GM21390 (cell line): ENCODE results near the gene UBA3.

Source experiments
- ATAC-seq: cut with Tn5 transposase; IDR thresholded peaks from one replicate; pipeline ENCODE4 v1.9.1; 2021; ENCODE audit not compliant: unreplicated experiment

UBA3 gene

DNA sequence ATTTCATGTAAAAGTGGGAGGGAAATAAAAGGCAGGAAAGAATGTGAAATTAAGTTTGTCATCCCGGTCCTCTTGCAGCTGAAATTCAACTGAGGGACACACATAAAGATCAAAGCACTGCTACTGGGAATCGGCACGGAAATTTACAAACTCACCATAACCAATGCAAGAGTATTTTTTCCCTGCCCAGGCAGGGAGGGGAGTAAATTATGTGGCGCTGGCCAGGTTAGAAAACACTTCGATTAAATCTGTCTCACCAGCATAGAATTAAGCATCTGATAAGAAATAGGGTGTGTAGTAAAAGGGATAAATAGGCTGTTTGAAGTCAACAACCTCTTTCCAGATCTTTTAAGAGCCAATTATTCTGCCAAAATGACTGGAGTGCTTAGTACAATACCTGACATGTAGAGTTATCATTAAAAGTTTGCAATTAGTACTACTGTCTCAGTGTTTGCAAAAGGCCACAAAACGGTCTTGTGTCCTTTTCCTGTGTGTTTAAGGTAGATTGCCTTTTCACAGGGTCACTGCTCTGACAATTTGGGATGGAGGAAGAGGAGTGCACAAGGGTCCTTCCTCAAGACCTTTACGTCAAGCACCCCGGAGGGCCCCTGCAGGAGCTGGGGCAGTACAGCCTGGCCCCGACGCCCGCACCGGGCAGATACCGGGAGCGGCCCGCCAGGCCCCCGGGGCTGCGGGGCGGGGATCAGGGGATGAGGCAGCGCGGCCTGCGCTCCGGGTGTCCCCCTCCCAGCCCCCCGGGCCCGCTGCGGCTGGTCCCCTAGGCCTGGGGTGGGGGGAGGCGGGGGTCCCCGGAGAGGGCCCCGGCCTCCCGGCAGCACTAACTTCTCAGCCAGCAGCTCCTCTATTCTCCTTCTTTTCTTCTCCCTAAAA, 651 bp downstream of the UBA3 start:
- no peak for ATAC-seq

DNA sequence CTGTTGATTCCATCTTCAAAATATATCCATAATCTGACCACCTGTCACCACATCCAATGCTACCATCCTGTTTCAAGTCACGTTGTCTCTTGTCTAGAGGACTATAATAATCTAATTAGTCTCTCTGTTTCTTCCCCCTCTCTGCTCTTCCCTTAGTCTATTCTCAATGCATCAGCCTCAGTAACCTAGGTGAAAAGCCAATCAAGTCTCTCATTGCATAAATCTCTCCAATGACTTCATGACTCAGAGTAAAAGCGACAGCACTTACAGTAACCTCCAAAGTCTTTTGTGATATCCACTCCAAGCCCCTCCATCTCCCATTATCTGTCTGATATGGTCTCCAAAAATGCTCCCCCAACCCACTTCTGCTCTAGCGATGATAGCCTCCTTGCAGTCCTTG, 7.2 kb downstream of the UBA3 start:
- ATAC-seq = no peak

DNA sequence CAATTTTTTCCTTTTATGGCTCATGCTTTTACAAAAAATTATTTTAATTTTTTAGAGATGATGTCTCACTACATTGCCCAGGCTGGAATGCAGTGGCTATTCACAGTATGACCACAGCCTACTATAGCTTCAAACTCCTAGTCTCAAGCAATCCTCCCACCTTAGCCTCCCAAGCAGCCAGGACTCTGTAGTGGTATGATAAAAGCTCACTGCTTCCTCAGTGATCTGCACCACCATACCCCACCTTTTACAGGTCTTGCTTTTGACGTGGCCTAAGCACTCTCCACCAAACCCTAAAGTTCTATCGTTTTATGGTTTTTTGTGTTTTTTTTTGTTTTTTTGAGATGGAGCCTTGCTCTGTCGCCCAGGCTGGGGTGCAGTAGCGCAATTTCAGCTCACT, 14.0 kb downstream of the UBA3 start:
- no peak for ATAC-seq

DNA sequence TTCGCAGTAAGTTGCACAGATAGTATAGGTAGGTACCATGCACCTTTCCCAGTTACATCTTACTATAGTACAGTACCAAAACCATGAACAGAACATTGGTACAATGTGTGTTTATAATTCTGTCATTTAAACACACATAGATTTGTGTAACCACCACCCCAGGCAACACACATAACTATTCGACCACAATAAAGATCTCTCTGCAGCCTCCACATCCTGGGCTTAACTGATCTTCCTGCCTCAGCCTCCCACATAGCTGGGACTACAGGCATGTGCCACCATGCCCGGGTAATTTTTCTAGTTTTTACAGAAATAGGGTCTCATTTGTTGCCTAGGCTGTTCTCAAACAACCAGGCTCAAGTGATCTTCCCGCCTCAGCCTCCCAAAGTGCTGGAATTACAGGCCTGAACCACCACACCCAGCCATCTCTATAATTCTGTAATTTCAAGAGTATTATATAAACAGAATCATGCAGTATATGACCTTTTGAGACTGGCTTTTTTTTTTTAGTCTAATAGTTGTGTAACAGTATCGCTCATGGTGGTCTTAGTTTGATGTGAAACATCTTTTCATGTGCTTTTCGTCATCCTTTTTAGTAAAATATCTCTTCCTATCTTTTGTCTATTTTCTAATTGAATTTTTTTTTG, 14.7 kb downstream of the UBA3 start:
- no peak for ATAC-seq

DNA sequence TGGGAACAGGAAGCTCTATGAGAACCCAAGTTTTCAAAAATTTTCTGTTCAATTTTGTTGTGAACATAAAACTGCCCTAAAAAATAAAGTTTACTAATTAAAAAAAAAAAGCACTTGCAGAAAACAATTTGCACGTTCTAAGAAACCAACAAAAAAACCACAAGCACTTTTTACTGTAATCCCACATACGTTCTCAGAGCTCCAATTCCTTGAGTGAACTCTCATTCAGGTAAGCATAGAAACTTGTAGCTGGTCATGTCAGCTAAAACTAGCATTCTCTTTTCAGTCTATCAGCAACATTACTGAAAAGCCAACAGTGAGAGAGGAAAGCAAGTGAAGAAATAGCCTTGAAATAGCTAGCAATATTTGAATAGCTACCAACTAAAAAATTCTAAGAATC, 16.5 kb downstream of the UBA3 start:
- no peak for ATAC-seq

DNA sequence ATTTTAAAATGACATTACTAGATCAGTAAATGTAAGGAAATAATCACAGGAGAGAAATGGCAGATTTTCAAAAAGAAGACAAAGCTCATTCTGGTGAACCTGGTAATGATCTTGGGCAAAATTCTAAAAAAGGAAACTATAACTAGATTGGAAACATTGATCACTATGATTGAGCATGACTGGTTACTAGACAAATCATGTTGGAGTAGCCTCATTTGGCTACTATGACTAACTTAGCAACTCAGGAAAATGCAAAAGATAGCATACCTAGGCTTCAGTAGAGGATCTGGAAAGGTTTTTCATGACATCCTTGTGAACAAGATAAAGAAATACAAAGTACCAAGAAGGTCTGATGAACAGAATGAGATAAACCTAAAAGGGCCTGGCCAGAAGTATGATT, 20.5 kb downstream of the UBA3 start:
- no peak for ATAC-seq

DNA sequence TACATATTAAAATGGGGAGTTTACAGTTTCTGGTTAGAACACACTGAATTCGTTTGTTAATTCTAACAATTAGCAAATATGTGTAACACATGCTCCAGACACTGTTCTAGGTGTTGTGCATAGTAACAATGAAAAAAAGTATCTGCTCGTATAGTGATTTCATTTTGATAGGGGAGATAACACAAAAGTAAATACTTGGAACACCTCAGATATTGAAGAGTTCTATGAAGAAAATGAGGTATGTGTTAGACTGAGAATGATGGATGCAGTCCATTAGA, 21.3 kb downstream of the UBA3 start:
- ATAC-seq = no peak

DNA sequence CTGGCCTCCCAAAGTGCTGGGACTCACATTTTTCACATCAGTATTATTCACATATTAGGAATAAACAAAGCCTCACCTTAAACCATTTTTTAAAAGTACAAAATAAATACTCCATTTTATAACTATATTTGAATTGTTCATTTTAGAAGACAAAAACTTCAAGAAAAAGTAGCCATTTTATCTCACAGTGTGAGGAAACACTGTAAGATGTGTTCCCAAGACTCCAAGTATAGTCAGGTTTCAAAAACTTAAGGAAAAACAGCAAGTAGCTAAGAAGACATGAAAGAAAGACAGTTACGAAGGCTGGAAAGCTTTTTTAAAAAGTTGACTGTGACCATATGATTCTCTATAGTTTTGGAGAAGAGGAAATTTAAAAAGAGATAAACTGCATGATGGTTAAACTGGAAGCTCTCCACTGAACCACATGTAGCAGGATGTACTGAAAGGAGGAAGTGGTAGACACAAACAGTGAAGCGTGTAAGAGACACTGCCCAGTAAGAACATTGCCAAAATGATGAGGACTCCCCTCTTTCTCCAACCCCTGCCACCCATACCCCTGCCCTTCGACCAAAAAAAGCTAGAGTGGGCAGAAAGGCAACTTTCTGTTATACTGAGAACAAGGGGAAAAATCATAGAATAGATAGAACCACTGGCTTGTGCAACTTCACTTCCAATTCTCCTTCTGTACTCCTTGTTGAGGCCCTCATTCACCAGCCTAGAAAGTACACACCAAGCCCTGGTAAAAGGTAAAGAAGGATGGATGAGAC, 21.8 kb downstream of the UBA3 start:
- peak; percentile 98 for ATAC-seq

DNA sequence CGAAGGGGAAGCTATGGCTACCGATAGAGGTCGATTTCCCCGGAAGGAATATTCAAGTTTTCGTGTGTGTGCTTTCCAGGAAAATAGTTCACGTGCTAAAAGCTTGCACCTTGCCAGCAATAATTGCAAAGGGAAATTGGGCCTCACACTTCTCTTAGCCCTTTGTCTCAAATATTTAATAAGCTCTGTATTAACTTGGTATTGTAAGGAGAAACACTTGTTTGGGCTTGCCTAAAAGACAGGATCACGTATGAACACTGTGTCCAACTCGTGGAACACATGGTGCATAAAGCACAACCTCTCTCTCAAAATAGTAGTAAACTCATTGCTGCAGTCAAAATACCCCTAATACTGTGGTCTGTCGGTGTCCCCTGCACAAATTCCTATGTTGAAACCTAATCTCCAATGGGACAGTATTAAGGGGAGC, 27.7 kb downstream of the UBA3 start:
- ATAC-seq = peak; percentile 2

DNA sequence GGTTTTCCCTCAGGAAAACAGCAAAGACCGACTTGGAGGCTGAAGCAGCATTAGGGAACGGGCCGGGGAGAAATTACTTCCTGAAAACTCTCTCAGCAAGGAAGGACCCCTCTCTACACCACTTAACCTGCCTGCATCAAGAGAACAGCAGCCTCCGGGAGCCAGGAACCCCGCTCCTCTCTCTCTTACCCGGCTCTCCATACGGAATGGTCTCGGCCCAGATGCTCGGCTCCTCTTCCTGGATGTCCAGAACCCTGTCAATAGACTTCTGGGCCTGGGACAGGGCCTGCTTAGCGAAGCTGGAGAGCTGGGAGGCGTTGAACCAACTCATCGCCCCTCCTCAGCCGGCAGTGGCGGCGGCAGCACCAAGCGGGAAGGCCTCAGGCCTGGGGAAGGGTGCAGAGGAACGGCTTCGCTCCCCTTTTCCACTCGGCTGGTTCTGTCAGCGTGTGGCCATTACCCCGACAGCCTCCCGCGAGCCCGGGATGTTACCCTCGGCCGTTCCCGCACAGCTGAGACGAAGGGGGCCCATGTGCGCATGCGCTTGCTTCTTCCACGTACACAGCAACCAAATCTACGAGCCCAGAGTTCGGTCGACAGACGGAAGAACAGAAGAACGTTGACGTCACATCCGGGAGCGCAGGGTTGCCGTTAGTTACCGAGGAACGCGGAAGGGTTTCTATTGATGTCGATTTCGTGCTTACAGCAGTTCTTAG, 28.3 kb downstream of the UBA3 start, which contains the start of gene TMF1:
Gene TMF1, minus strand, starts transcription at position 578 of the 716 bp plus-strand sequence. Its CDS starts 247 bp downstream, at position 331.
- peak; percentile 95 for ATAC-seq

DNA sequence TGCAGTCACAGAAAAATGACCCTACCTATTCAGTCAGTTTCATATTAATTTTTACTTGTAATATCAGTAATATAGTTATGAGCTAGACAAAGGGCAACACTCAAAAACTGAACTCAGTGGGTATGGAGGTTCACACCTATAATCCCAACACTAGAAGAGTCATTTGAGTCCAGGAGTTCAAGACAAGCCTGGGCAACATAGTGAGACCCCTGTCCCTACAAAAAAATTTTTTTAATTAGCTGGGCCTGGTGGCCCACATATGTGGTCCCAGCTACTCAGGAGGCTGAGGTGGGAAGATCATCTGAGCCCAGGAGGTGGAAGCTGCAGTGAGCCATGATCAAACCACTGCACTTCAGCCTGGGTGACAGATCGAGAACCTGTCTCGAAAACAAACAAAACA, 31.2 kb downstream of the UBA3 start:
- no peak for ATAC-seq

DNA sequence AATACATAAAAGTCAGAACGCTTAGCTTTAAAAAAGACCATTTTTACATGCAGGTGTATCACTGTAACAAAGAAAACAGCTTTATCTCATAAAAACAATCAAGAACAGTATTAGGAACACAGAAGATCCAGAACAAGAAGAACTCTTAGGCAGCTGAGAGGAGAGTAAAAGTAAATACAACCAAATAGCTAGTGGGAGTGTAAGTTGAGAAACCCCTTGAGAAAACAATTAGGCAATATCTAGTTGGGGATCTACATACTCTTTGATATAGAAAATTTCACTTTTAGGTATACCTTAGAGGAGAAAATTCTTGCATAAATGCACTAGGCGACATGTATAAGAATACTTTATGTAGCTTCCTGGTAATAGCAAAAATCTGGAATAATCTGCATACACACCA, 35.6 kb downstream of the UBA3 start:
- no peak for ATAC-seq

DNA sequence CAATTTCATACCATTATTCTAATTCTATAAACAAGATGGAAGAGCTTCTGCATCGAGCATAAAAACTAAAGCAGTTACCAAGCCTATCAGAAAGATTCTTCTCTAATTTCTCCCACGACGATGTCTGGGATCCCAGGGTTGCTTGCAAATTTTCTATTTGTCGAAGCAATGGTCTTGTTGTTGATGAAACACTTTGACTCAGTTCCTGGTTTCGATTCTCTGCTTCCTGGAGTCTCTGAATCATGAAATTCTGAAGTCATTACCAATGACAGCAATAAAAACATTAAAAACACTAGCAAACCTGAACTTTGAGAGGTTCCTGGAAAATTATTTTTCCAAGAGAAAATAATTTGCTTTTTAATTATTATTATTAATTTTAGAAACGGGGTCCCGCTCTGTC, 46.7 kb downstream of the UBA3 start:
- no peak for ATAC-seq

DNA sequence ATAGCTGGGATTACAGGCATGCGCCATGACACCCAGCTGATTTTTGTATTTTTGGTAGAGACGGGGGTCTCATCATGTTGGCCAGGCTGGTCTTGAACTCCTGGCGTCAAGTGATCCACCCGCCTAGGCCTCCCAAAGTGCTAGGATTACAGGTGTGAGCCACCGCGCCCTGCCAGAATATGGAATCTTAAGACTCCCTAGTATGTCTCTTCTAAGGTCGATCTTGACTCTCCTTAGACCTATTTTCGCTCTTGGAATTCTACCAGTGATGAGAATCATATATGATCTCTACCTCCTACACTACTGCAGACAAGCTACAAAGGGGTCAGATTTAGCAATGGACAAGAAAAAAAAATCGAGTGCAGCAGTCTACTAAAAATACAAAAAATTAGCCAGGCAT, 47.4 kb downstream of the UBA3 start:
- no peak for ATAC-seq

DNA sequence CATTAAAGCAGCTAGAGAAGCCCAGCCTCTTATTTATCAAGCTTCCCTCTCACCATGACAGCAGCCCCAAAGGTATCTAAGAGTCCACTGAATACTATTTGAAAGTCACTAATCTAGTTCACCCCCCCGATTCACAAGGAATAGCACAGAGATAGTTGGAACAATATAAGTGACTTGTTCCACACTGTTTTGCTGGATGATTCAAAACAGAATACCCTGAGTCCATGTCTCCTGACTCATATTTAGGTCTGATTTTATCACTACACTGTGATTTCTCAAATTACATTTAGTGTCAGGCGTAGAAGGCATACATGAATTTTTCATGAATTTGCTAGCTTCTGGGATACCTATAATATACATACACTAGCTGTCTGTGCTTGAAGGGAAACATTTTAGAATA, 48.0 kb downstream of the UBA3 start:
- ATAC-seq = no peak

DNA sequence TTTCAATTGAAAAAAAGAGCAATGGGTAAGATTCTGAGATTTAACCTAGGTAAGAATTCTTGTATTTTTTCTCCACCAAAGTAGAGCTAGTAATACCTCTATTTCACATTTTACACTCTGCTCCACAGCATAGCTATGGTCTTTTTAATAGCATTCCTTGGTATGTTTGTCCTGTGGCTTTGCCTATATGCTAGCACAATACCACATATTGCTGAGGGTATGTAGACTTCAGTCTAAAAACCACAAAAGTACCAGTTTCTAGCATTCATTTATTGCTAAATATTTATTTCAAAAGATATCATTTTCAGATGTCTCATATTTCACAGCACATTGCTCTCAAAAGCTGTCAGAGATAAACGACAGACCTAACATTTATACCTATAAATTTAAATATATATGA, 48.5 kb downstream of the UBA3 start:
- ATAC-seq = no peak

DNA sequence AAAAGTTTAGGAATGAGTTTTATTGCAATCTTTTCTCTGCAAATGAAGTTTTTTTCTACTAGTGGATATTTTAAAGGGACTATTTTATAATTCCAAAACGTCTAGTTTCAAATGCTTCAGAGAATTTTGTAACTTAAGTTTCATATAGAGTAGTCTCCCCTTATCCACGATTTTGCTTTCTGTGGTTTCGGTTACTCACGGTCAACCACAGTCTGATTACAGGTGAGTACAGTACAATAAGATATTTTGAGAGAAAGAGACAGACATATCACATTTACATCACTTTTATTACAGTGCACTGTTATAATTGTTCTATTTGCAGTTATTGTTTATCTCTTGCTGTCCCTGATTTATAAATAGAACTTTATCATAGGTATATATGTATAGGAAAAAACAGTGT, 59.3 kb downstream of the UBA3 start:
- no peak for ATAC-seq

DNA sequence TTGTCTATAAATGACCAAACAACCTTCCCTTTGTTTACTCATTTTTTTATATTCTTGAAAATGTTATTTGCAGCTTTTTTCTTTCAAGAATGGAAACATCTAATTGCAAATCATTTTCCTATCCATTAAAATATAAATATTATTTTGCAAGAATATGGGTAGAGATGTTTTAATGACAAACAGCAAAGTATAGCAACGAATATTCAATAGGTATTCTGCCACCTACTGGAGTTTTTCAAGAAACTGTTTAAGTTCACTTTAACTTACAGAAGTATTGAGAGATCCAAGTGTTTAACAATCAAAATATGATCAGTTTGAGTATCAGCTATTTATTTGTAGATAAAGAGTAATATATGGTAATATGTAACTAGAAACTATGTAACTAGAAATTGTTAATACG, 59.7 kb downstream of the UBA3 start:
- no peak for ATAC-seq

DNA sequence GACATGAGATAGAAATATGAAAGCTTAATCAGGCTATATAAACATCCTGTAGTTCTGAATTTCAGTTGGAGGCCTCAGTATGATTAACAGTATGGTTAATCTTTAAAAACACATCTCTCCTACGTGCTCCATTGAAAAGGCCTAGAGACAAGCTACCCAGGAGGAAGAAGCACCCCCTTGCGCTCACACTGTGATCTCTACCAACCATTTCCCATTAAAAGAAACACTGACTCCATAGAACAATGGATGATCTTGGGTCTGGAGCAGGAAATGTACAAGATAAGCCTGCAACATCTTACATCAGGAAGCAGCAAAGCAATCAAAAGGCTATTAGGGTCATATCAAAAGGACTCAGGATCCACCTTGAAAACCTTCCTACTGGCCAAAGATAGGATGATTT, 63.3 kb downstream of the UBA3 start:
- ATAC-seq = no peak

DNA sequence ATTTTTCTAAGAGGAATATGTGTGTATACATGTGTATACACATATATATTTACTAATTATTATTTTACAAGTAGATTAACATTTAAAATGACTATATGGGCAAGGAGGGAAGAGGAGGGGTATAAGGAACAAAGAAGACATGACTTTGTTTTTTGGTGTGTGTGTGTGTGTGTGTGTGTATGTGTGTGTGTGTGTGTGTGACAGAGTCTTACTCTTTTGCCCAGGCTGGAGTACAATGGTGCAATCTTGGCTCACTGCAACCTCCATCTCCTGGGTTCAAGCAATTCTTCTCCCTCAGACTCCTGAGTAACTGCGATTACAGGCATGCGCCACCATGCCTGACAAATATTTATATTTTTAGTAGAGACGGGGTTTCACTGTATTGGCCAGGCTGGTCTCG, 64.1 kb downstream of the UBA3 start:
- ATAC-seq = no peak

DNA sequence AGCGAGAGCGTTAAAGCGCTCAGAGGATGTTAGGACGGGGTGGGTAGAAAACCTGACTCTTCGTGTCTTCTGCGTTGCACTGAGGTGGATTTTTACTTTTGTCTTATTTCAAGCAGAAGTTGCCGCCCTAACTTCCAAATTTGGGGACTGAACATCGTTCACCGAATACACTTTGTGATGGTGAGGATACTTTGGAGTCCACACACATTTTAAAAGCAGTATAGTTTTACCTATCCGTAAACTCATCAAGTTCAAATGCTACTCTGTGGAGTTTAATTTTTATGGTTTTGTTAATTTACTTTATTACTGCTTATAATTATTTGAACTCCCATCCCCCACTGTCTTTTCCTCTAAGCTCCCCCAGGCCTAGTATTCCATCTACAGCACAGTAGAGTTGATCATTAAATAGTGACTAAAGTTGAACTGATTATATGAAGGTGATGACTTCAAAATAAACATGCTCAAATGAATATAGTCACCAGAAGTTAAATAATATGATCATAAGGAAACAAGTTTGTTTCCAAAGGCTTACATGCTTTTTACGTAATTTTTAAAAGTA, 66.1 kb downstream of the UBA3 start:
- no peak for ATAC-seq
